ENCODE results near the gene FLT3LG. TPM values are rescaled to one million over a fixed set of nuclear protein-coding genes. Genes with fewer than 3 reads are reported as not detected.

FLT3LG gene
- total RNA-seq, 1 experiment from 2014 or later, result 0.55 TPM

DNA sequence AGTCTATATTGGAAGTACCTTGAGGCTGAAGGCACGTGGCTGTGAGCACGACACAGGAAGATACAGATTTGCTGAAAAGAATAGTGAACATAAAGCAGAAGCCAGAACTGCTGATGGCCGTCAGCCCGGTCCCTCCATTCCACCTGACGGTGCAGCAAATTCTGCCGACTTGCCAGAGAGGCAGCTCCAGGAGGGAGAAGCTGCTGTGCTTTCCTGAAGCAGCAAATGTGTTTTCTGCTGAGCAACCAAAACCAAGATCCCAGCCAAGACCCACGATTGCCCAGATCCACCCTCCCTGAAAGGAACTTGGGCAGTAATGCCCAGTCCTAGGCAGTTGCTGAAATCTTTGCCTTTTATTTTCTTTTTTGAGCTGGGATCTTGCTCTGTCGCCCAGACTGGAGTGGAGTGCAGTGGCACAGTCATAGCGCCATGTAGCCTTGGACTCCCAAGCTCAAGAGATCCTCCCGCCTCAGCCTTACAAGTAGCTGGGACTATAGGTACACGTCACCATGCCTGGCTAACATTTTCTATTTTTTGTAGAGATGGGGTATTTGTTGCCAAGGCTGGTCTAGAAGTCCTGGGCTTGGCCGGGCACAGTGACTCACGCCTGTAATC lies 46.8 kb downstream of the FLT3LG start:
- Histone ChIP-seq H3K36me3 (replicated peaks; ENCODE audit: control insufficient read depth, insufficient read depth, low read length) (peaks cover 5% of the 10 kb centered on the region), H3K27me3 (ENCODE audit: control insufficient read depth, insufficient read depth, low read length) (no peaks in the 10 kb centered on the region), H3K4me3 (ENCODE audit: insufficient read depth, low read depth, low read length) (no peak overlapping the region)
- no peak for DNase-seq

GRCh38 chr19:49524812-49525455 lies 50.9 kb downstream of the FLT3LG start:
- DNase-seq, result no peak
- Histone ChIP-seq H3K4me3 (ENCODE audit: insufficient read depth, low read depth, low read length) (no peak overlapping the region), H3K27me3 (ENCODE audit: control insufficient read depth, insufficient read depth, low read length) (peaks cover 5% of the 10 kb centered on the region; the same call in 1 of the 2 replicates), H3K36me3 (replicated peaks; ENCODE audit: control insufficient read depth, insufficient read depth, low read length) (peaks cover 6% of the 10 kb centered on the region)

DNA sequence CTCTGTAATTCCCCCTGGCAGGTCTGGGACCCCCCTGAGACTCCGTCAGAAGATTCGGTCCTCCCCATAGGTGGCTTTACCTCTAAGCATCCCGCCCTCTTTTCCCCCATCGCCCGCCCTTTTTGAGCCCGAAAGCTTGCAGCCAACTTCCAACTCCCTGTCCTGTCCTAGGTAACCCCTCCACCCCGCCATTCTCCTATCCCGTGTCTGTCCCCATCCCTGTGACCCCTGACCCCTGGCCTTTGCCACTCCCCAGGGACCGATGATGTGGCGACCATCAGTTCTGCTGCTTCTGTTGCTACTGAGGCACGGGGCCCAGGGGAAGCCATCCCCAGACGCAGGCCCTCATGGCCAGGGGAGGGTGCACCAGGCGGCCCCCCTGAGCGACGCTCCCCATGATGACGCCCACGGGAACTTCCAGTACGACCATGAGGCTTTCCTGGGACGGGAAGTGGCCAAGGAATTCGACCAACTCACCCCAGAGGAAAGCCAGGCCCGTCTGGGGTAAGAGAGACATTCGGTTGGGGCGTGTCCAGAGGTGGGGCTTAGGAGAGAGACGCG lies 54.3 kb downstream of the FLT3LG start:
- H3K36me3 ChIP-seq (replicated peaks; ENCODE audit: control insufficient read depth, insufficient read depth, low read length), result peaks cover 4% of the 10 kb centered on the region; the same call in 1 of the 2 replicates
- peak; percentile 62 for DNase-seq
- peaks cover 5% of the 10 kb centered on the region; the same call in 1 of the 2 replicates for H3K27me3 ChIP-seq (ENCODE audit: control insufficient read depth, insufficient read depth, low read length)
- H3K4me3 ChIP-seq (ENCODE audit: insufficient read depth, low read depth, low read length), result peak overlapping the region; percentile 58

DNA sequence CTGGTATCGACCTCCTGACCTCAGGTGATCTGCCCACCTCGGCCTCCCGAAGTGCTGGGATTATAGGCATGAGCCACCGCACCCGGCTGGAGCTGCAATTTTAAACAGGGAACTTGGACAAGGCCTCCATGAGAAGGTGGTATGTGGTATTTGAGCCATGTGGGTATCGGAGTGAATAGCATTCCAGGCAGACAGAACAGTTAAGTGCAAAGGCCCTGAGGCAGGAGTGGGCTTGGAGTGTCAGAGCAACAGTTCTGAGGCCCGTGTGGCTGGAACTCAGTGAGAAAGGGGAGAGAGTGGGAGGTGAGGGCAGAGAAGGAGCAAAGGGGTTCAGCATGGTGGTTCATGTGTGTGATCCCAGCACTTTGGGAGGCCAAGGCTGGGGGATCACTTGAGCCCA lies 56.7 kb downstream of the FLT3LG start:
- DNase-seq, result no peak
- Histone ChIP-seq H3K4me3 (ENCODE audit: insufficient read depth, low read depth, low read length) (no peak overlapping the region), H3K27me3 (ENCODE audit: control insufficient read depth, insufficient read depth, low read length) (peaks cover 8% of the 10 kb centered on the region; the same call in 1 of the 2 replicates), H3K36me3 (replicated peaks; ENCODE audit: control insufficient read depth, insufficient read depth, low read length) (peaks cover 1% of the 10 kb centered on the region; the same call in 1 of the 2 replicates)

GRCh38 chr19:49533551-49534488 lies 59.8 kb downstream of the FLT3LG start:
- peak overlapping the region; percentile 68 for H3K4me3 ChIP-seq (ENCODE audit: insufficient read depth, low read depth, low read length)

GRCh38 chr19:49534632-49535385 lies 60.8 kb downstream of the FLT3LG start:
- no peaks in the 10 kb centered on the region for H3K36me3 ChIP-seq (replicated peaks; ENCODE audit: control insufficient read depth, insufficient read depth, low read length)
- H3K27me3 ChIP-seq (ENCODE audit: control insufficient read depth, insufficient read depth, low read length), result peaks cover 3% of the 10 kb centered on the region; the same call in 1 of the 2 replicates
- DNase-seq, result peak; percentile 64
- no peak overlapping the region for H3K4me3 ChIP-seq (ENCODE audit: insufficient read depth, low read depth, low read length)

More at GRCh38 chr19:49533551-49534488, 59.8 kb downstream of the FLT3LG start:
- Histone ChIP-seq H3K36me3 (replicated peaks; ENCODE audit: control insufficient read depth, insufficient read depth, low read length) (no peaks in the 10 kb centered on the region), H3K27me3 (ENCODE audit: control insufficient read depth, insufficient read depth, low read length) (peaks cover 3% of the 10 kb centered on the region; the same call in 1 of the 2 replicates)
- peak; percentile 96 for DNase-seq

Other genes with a start within 250 kb of the FLT3LG start
- gene SLC6A16, start 149.0 kb upstream of the FLT3LG start, total RNA-seq (2014; rRNA removed; shearing (Covaris generic)), result 0.24 and 4.3 TPM in 2 replicates
- gene CD37, start 138.8 kb upstream of the FLT3LG start, total RNA-seq (2014; rRNA removed; shearing (Covaris generic)), result 0.44 TPM in 1 of 2 replicates, not detected in the other
- gene TEAD2, start 111.8 kb upstream of the FLT3LG start, total RNA-seq (2014; rRNA removed; shearing (Covaris generic)), result 110 and 155 TPM in 2 replicates
- 3.6 and 4.3 TPM in 2 replicates for gene DKKL1, start 110.3 kb upstream of the FLT3LG start, total RNA-seq (2014; rRNA removed; shearing (Covaris generic))
- 0.21 and 0.26 TPM in 2 replicates for gene KASH5, start 86.0 kb upstream of the FLT3LG start, total RNA-seq (2014; rRNA removed; shearing (Covaris generic))
- gene PTH2, start 50.8 kb upstream of the FLT3LG start, total RNA-seq (2014; rRNA removed; shearing (Covaris generic)), result not detected in 2 replicates
- not detected in 2 replicates for gene GFY, start 48.8 kb upstream of the FLT3LG start, total RNA-seq (2014; rRNA removed; shearing (Covaris generic))
- 0.14 and 0.26 TPM in 2 replicates for gene SLC17A7, start 32.7 kb upstream of the FLT3LG start, total RNA-seq (2014; rRNA removed; shearing (Covaris generic))
- 172 and 194 TPM in 2 replicates for gene PIH1D1, start 22.4 kb upstream of the FLT3LG start, total RNA-seq (2014; rRNA removed; shearing (Covaris generic))
- 55.5 and 62.2 TPM in 2 replicates for gene ALDH16A1, start 21.0 kb upstream of the FLT3LG start, total RNA-seq (2014; rRNA removed; shearing (Covaris generic))
- 4,136 and 6,335 TPM in 2 replicates for gene RPL13A, start 13.4 kb downstream of the FLT3LG start, total RNA-seq (2014; rRNA removed; shearing (Covaris generic))
- 2,449 and 2,647 TPM in 2 replicates for gene RPS11, start 22.2 kb downstream of the FLT3LG start, total RNA-seq (2014; rRNA removed; shearing (Covaris generic))
- 28.5 and 36.9 TPM in 2 replicates for gene FCGRT, start 38.4 kb downstream of the FLT3LG start, total RNA-seq (2014; rRNA removed; shearing (Covaris generic))
- gene RCN3, start 53.8 kb downstream of the FLT3LG start, total RNA-seq (2014; rRNA removed; shearing (Covaris generic)), result 28.2 and 29.2 TPM in 2 replicates
- 102 and 142 TPM in 2 replicates for gene NOSIP, start 106.3 kb downstream of the FLT3LG start, total RNA-seq (2014; rRNA removed; shearing (Covaris generic))
- gene PRRG2, start 107.1 kb downstream of the FLT3LG start, total RNA-seq (2014; rRNA removed; shearing (Covaris generic)), result 0.55 and 1.2 TPM in 2 replicates
- gene PRR12, start 117.0 kb downstream of the FLT3LG start, total RNA-seq (2014; rRNA removed; shearing (Covaris generic)), result 8.2 and 10.8 TPM in 2 replicates
- 13.3 and 20.1 TPM in 2 replicates for gene RRAS, start 165.9 kb downstream of the FLT3LG start, total RNA-seq (2014; rRNA removed; shearing (Covaris generic))
- 32.9 and 37.0 TPM in 2 replicates for gene SCAF1, start 168.0 kb downstream of the FLT3LG start, total RNA-seq (2014; rRNA removed; shearing (Covaris generic))
- gene IRF3, start 191.6 kb downstream of the FLT3LG start, total RNA-seq (2014; rRNA removed; shearing (Covaris generic)), result 107 and 108 TPM in 2 replicates
- 34.3 and 42.5 TPM in 2 replicates for gene BCL2L12, start 191.7 kb downstream of the FLT3LG start, total RNA-seq (2014; rRNA removed; shearing (Covaris generic))
- 690 and 848 TPM in 2 replicates for gene PRMT1, start 203.1 kb downstream of the FLT3LG start, total RNA-seq (2014; rRNA removed; shearing (Covaris generic))
- gene ADM5, start 215.4 kb downstream of the FLT3LG start, total RNA-seq (2014; rRNA removed; shearing (Covaris generic)), result 1.4 and 1.8 TPM in 2 replicates
- 25.8 and 28.9 TPM in 2 replicates for gene CPT1C, start 216.9 kb downstream of the FLT3LG start, total RNA-seq (2014; rRNA removed; shearing (Covaris generic))